HG02763 (cell line): ENCODE results near the gene UBASH3A.

Experiments
- ATAC-seq: cut with Tn5 transposase; IDR thresholded peaks from one replicate; pipeline ENCODE4 v1.9.1; 2021; ENCODE audit warnings: mild to moderate bottlenecking, moderate library complexity; ENCODE audit not compliant: unreplicated experiment

The UBASH3A gene

GRCh38 chr21:42486072-42486471 is 82.4 kb downstream of the UBASH3A start:
- ATAC-seq: no peak

GRCh38 chr21:42486531-42486930 is 82.8 kb downstream of the UBASH3A start:
- ATAC-seq: no peak

GRCh38 chr21:42489006-42489563 is 85.4 kb downstream of the UBASH3A start:
- no peak for ATAC-seq

GRCh38 chr21:42489991-42490390 is 86.3 kb downstream of the UBASH3A start:
- ATAC-seq: no peak

- ATAC-seq: no peak
These were observed 87.0 kb downstream of the UBASH3A start for GRCh38 chr21:42490720-42491119.

- no peak for ATAC-seq
These were observed 87.6 kb downstream of the UBASH3A start for GRCh38 chr21:42491328-42491727.

GRCh38 chr21:42492201-42492600 is 88.5 kb downstream of the UBASH3A start:
- no peak for ATAC-seq

GRCh38 chr21:42493109-42494060 is 89.7 kb downstream of the UBASH3A start:
- no peak for ATAC-seq

- ATAC-seq: no peak
These were observed 91.3 kb downstream of the UBASH3A start for GRCh38 chr21:42495027-42495426.

GRCh38 chr21:42495765-42496119 is 92.0 kb downstream of the UBASH3A start:
- peak; percentile 15 for ATAC-seq

GRCh38 chr21:42496120-42496838 is 92.6 kb downstream of the UBASH3A start, which contains the start of gene RSPH1:
RSPH1 (minus strand) TSS chr21:42496224; CDS start chr21:42496186, 38 bp downstream.
- peak; percentile 98 for ATAC-seq

- no peak for ATAC-seq
These were observed 93.1 kb downstream of the UBASH3A start for GRCh38 chr21:42496839-42497202.
